HG02840 (cell line): ENCODE measurements around the gene TMEM132C.
"Not testable (repeated sequence)": the region's sequence is repeated elsewhere in the genome, so short reads cannot be mapped to it uniquely, and the experiment has no call there.

ENCODE experiments used
- ATAC-seq: cut with Tn5 transposase; IDR thresholded peaks from one replicate; pipeline ENCODE4 v1.9.1; 2021; ENCODE audit warnings: mild to moderate bottlenecking, moderate library complexity, moderate number of reproducible peaks; ENCODE audit not compliant: unreplicated experiment, low FRiP score

The TMEM132C gene

DNA sequence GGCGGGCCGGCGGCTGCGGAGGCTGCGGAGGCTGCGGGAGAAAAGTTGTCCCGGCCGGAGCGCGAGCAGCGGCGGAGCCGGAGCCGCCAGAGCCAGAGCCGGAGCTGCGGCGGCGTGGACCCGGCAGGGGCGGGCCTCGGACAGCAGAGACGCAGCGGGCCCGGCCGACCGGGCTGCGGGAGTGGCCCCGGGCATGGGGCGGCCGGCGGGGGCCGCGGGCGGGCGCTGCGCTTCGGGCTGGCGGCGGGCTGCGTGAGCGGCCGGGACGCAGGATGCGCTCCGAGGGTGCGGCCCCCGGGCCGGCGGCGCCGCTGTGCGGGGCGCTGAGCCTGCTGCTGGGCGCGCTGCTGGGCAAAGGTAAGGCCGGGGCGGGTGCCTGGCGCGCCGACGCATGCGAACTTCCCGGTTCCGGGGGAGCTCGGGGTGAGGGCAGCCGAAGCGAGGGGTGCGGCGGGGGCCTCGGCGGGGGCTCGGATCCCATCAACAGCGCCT, at the start of gene TMEM132C:
TSS of gene TMEM132C (plus strand) at position 40 of the 492 bp plus-strand sequence. CDS start at position 273, 233 bp downstream.
- no peak for ATAC-seq

DNA sequence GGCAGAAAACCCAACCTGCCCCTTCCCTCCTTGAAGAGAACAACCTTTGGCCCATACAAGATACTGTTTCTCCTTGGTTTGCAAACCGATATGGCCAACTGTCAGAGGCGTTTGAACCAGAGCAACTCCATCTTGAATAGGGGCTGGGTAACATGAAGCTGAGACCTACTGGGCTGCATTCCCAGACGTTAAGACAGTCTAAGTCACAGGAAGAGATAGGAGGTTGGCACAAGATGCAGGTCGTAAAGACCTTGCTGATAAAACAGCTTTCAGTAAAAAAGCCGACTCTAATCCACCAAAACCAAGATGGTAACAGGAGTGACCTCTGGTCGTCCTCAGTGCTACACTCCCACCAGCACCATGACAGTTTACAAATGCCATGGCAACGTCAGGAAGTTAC, 42.7 kb upstream of the TMEM132C start:
- no peak for ATAC-seq

DNA sequence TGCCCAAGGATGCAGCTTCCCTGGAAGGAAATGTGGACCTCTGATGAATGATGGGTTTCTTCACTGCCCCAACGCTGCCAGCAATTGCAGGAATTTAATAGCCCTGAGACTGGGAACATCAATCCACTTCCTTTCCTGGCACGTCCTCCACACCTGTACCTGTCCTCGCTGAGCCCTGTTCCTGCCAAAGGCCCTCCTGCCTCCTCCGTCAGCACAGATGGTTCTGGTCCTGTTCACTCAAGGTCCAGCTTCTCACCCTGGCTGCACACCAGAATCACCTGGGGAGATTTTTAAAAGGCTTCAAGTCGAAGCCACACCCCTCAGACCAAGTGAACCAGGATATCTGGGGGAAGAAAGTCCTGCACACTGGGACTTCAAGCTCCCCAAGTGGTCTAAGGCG, 38.4 kb upstream of the TMEM132C start:
- ATAC-seq: no peak

DNA sequence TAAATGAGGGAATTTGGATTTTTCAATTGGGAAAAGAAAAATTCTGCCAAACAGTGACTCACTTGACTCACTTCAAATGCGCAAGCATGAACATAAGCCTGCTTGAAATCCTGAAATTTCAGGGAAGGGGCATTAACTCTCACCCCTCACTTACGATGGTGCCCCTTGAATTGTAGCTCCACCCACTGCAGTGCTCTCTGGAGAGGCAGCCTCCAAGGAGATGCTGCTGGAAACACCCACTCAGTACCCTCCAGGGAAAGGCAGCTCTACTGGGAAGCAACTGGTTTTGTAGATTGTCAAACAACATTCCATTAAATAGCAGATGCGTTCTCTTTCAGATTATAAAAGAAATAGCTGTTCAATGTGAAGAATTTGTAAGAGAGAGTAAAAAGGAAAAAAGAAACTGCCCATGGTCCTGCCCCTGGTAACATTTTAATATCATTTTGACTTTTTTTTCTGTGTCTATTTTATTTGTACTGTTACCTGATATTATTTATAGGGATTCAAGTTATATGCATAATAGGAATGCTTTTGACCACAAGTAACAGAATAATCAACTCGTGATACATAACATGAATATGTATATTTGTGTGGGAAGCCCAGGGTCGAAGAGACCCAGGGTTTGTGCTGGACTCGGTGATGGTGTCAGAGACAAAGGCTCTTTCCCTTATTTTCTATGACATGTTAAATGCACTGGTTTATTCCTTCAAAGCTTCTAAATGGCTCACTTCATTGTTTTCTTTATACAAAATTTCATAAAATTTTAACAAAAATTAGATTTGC, 31.1 kb upstream of the TMEM132C start:
- no peak for ATAC-seq

DNA sequence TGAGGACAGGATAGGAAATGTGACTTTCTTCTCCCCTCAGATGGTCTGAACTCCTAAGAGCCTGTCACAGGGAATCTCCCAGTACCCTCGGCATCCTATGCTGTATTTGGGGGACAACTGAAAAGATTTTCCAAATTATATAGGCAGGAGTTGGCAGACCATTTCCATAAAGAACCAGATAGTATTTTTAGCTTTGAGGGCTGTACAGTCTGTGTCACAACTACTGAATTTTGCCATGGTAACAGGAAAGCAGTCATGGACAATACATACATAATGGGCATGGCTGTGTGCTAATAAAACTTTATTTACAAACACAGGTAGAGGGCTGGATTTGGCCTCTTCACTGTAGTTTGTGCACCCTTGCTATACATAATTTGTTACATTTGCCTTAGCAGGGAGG, 30.4 kb upstream of the TMEM132C start:
- ATAC-seq: no peak

DNA sequence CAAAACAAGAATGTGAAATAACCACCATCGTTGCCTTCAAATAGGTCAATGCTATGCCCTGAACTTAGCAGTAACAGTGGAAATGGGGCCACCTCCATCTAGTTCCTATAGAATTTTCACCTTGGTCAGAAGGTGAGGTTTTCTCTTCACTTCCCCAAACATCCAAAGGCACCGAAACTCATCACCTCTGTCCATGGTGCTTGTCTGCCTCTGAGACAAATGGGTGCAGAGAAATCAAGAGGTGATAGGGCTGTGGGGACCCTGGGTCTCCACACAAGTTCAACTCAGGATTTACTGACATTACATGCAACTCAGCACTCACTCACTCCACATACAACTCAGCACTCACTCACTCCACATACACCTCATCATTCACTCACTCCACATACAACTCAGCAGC, 26.2 kb upstream of the TMEM132C start:
- ATAC-seq: no peak

DNA sequence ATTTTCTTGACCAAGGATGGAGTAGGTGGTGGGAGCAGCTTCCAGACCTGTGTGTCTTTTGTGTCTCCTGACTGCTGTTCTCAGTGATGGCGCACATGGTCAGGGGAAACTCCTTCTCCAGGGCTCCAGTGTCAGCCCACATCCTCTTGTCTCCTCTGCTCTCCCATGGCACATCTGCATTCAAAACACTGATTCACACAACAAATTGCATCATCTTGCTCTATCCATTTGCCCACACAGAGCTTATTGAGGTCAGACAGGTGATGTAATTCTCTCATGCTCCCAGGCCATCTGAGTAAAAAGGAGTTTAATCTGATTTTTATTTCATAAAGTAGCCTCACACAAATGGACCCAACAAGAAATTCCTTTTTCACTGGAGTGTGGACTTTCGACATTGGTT, 21.8 kb upstream of the TMEM132C start:
- ATAC-seq: no peak

DNA sequence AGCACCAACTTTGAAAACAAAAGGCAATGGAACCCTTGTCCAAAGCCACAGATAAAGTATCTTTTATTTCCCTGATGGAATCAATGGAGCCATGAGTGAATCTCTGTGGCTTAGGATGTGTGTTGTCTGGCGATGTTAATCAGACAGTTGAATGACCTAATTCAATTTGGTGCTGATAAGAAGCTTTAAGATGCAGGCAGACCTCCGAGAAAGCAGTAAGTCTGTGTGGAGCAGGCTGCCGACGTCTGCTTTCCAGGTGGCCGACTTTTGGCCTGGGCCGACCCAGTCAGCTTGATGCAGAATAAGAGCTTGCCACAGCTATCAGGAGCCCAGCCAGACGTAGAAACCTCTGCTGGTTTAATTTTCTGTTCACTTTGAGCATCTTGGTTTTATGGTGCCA, 21.1 kb upstream of the TMEM132C start:
- no peak for ATAC-seq

DNA sequence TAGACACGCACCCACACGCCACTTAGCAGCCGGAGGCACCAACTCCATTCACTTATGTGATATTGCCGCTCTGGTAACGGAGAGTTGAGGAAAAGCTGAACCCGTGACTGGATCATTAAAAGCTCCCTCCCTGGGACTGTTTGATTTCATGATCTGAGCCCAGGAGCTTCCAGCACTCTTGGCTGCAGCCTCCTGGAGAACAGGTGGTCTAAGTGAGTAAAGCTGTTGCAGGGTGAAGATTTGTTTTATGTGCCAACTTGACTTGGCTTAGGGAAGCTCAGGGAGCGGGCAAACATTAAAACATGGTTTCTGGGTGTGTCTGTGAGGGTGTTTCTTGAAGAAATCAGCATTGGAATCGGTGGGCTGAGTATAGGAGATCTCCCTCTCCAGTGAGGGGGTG, 16.9 kb upstream of the TMEM132C start:
- ATAC-seq: no peak

DNA sequence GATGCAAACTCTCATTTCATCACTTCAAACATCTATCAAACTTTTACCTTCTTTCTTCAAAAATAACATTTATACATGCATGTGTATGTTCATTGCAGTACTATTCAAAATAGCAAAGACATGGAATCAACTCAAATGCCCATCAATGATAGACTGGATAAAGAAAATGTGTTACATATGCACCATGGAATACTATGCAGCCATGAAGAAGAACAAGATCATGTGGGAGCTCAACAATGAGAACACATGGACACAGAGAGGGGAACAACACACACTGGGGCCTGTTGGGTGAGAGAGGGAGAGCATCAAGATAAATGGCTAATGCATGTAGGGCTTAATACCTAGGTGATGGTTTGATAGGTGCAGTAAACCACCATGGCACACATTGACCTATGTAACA, 13.1 kb upstream of the TMEM132C start:
- ATAC-seq: not testable (repeated sequence)

DNA sequence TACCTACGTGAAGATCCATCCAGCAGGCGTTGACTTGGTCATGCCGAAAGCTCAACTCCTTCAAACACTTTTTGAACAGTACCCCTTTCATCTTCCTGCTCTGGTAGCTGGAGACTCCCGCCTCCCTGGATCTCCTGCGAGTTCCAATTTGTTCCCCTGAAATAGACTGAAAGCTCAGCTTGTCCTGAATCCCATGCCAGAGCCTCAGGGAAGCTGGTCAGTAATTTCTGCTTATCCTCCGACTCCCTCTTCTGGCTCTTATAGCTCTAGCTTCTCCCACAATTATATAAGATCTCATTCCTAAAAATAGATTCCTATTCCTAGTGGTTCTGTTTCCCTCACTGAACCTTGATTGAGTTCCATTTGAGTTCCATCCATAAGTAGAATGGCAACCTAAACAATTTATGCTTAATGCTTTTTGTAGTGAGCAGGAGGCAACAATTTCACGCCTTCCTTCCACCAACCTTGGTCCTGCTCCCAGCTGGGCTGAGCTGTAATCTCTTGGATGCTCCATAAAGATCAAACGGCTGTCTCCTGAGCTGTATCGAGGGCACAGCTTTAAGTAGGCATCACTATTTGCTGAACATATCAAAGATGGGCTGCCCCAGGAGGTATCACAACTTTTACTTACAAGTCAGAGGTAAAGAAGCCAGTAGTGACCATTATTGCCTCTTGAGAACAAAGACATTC, 8.0 kb upstream of the TMEM132C start:
- no peak for ATAC-seq

DNA sequence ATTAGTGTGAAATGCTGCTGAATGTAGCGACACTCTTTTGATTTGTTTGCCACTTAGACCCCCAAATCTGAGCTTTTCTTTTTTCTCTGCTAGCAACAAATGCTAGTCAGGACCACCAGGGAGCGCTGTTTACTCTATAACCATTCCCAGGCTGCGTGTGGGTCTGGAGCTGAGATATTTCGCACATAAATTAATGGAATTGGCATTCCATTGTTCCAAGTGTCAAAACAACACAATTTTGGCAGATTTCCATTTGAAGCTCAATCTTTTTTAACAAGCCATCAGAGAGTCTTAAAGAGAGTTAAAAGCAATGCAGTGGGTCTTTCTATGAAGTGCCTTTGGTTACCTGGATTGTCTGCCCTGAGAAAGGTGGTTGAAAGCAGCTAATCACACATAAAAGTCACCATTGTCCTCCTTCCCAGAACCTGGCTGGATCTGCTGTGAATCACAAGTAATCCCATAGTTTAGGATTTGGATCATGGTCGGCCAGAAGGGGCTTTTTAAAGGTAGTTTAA, 7.4 kb upstream of the TMEM132C start:
- ATAC-seq: no peak

DNA sequence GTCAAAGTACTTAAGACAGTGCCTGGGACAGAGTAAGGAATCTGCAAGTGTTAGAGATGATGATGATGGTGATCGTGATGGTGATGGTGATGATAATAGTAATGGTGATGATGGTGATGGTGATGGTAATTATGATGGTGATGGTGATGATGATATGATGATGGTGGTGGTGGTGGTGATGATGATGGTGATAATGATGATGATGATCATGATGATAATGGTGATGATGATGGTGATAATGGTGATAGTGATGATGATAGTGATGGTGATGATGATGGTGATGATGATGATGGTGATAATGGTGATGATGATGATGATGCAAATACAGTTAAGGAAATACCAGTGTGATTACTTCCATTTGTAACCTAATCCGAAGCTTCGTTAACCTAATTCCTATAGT, 5.2 kb upstream of the TMEM132C start:
- ATAC-seq: no peak

DNA sequence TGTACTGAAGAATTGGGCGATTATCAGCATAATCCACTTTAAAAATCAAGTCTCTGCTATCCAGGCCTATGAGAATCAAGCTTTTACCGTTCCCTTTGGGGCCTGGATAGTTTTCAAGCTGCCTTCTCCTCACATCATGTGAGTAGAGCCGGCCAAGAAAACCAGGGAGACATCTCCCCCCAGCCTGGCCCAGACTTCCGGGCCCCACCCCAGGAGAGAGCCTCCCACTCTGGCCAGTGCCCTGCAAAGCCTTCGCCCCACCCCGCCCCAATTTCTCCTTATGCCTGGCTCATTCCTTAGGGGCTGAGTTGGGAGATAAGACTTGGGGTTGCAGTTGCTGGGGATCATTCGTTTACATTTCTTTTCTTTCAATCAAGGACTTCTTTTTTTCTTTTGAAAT, 1.4 kb upstream of the TMEM132C start:
- no peak for ATAC-seq

DNA sequence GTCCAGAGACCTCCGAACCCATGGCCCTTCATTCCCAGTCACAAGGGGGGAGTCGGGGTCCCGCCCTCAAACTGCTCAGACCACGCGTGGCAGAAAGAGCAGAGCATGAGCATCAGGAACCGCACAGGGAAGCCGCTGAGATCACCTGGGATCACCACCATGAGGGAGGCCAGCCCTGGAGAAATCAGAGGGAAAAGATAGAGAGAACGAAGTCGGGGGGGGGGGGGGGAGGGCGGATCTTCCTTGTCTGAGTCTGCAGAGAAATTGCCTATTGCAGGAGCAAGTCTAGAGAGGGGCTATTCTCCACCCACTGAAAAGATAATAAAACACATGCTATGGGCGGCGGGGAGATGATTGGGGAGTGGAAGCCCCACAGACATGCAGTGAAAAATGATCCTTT, 884 bp upstream of the TMEM132C start:
- ATAC-seq: no peak

DNA sequence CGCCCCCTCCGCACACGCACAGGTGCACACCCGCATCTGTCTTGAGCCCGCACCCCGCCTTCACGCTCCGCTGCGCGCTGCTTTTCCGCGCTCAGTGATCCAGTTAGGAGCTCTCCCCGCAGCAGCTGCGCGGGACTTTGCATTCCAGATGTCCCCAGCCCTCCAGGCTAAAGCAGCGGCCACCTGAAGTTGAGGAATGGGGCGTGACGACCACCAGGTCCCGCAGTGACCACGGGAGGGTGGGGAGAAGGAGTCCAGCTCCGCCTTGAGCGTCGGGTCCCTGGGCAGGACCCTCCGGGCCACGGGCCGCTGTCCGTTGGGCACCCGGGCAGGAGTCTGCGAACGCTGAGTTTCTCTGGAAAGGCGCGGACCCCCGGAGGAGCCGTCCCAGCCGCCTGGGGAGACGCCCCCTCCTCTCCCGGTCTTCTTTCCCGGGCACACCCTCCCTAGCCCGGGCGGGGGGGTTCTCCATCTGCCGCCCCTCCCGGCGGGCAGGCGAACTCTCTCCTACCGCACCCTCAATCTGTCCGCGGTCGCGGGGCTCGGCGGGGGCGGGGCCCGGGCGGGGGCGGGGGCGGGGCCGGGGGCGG, 334 bp upstream of the TMEM132C start:
- ATAC-seq: no peak

DNA sequence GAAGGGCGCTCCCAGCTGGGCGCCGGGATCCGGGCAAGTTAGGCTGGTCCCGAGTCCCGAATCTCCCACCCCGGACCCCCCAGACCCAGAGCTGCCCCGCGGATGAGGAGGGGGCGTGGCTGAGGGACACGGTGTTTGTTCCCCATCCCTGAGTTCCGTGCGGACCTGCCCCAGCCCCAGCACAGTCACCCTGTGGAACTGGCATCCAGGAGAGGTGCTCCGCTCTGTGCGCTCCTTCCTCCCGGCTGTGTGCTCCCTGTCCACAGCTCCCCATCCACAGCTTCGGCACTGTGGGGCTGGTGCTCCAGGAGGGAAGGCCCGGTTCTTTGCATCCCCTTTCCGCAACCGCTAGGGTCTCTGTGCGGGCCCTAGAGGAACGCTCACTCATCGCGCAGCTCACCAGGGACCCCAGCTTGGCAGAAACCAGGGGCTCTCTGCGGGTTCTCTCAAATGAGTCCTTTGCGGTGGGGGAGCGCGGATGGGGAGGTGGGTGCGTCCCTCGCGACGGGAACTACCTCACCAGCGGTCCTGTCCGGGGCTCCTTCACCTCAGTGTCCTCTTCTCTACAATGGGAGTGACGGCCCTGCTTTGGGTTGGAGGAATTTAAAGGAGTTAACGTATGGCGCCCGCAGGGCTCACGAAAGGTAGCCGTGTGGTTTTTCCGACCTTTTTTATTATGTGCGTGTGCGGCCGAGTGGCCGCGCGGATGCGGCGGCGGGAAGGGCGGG, 845 bp downstream of the TMEM132C start:
- ATAC-seq: no peak

DNA sequence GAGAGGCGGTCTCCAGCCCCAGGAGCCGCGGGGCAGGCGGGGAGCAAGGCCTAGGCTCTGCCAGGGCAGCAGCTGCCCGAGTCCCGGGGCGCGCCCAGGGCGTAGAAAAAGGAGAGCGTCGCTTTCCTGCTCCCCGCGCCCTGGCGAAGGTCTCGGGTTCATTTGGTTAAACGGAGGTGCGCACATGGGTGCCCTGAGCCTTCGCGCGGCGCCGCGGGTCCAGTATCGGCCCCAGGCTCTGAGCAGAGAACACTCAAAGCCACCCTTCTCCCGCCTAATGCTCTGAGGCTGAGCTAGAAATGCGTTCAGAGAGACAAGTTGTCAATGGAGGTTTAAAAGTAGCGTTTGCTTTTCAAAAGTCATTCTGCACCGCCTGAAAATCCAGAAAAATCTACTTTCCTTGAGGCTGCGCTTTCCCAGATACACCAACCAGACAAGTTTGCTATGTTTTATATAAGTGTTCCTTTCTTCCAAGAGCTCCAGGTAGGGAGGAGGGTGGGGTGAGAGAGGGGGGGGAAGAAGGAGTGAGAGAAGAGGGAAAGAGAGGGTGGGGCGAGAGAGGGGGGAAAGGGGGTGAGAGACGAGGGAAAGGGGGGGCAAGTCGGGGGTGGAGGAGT, 1.5 kb downstream of the TMEM132C start:
- ATAC-seq: no peak

DNA sequence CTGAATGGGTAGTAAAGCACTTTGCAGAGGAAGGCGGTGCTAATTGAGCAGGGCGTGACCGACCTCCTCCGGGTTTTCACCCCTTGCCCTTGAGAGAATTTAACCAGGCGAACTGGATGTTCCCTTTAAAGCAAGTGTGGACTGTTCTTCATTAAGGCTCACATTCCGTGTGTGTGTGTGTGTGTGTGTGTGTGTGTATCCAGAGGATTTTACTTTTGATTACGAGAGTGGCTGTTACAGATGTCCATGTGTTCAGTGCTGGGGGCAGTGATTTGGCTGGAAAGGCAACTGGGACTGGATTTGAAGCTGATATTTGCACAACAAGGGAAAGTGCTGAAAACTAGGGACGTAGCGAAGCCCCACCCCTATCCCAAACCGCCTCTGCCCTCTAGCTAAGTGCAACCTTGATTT, 2.2 kb downstream of the TMEM132C start:
- no peak for ATAC-seq

DNA sequence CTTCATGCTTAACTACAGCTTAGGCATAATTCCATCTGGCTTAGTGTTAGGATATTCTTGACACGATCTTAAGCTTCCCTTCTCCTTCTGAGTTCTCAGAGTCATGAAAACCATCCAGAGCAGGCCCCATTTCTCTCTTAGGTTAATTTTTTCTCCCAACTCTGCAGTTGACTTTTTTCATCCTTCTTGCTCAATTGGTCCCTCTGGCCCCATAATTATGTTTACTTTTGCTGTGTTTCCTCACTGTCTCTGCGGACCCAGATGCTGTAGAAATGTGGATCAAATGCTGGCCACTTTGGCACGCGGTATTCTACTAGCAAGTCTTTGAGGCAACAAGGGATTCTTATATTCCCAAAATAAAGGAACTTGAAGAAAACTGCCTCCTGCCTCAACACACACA, 9.5 kb downstream of the TMEM132C start:
- no peak for ATAC-seq
